VCaP (cell line): ENCODE measurements around the gene CEP78.

ENCODE experiments used
- H3K27ac ChIP-seq: fragments of 450-650 bp; 2 replicates; pipeline ENCODE4 v1.5.1; 2017
- CTCF ChIP-seq: fragments of 450-650 bp; conservative IDR thresholded peaks from 2 replicates; pipeline ENCODE4 v1.5.1; 2017; ENCODE audit warnings: mild to moderate bottlenecking, moderate library complexity

CEP78 gene

GRCh38 chr9:78235762-78236550 lies at the start of gene CEP78:
TSS of gene CEP78 (plus strand) at chr9:78236075. CDS start at chr9:78236351, 276 bp downstream.
- H3K27ac ChIP-seq: peak within 1 kb of the TSS; percentile 86
- no peak for TF ChIP-seq CTCF

GRCh38 chr9:78187763-78188484 lies 48.0 kb upstream of the CEP78 start:
- no peak for TF ChIP-seq CTCF
- H3K27ac ChIP-seq: no peak overlapping the region

- no peak overlapping the region for H3K27ac ChIP-seq
- no peak for TF ChIP-seq CTCF
These were observed 47.3 kb upstream of the CEP78 start for GRCh38 chr9:78188594-78188993.

GRCh38 chr9:78189001-78189400 lies 46.9 kb upstream of the CEP78 start:
- TF ChIP-seq CTCF: no peak
- H3K27ac ChIP-seq: no peak overlapping the region

- no peak for TF ChIP-seq CTCF
- no peak overlapping the region for H3K27ac ChIP-seq
These were observed 46.4 kb upstream of the CEP78 start for GRCh38 chr9:78189461-78189860.

GRCh38 chr9:78191931-78192330 lies 43.9 kb upstream of the CEP78 start:
- TF ChIP-seq CTCF: no peak
- no peak overlapping the region for H3K27ac ChIP-seq

GRCh38 chr9:78196258-78196657 lies 39.6 kb upstream of the CEP78 start:
- TF ChIP-seq CTCF: no peak
- no peak overlapping the region for H3K27ac ChIP-seq
